ENCODE data around the gene SCAF4.
A peak's percentile ranks its signal among the peaks of the same experiment; 100 is the strongest.
"Not testable (repeated sequence)": the region's sequence is repeated elsewhere in the genome, so short reads cannot be mapped to it uniquely, and the experiment has no call there.

SCAF4 gene

GRCh38 chr21:31737586-31738397 is 5.9 kb upstream of the SCAF4 start:
- DNase-seq, result not testable (repeated sequence)

GRCh38 chr21:31735511-31735992 is 3.6 kb upstream of the SCAF4 start:
- DNase-seq, result no peak

GRCh38 chr21:31733551-31734149 is 1.7 kb upstream of the SCAF4 start:
- no peak for DNase-seq

GRCh38 chr21:31732597-31733550 is 956 bp upstream of the SCAF4 start:
- DNase-seq, result peak; percentile 34

GRCh38 chr21:31731056-31731856 is 662 bp downstream of the SCAF4 start:
- DNase-seq, result peak; percentile 21

GRCh38 chr21:31730712-31731055 is 1.2 kb downstream of the SCAF4 start:
- DNase-seq, result peak; percentile 33

GRCh38 chr21:31729622-31730343 is 2.1 kb downstream of the SCAF4 start:
- no peak for DNase-seq

- no peak for DNase-seq
Observed at GRCh38 chr21:31728952-31729351, 3.0 kb downstream of the SCAF4 start.

- DNase-seq, result no peak
Observed at GRCh38 chr21:31728191-31728590, 3.7 kb downstream of the SCAF4 start.

- no peak for DNase-seq
Observed at GRCh38 chr21:31727181-31727580, 4.7 kb downstream of the SCAF4 start.

GRCh38 chr21:31726407-31726806 is 5.5 kb downstream of the SCAF4 start:
- no peak for DNase-seq

GRCh38 chr21:31725202-31725839 is 6.6 kb downstream of the SCAF4 start:
- DNase-seq, result no peak

- no peak for DNase-seq
Observed at GRCh38 chr21:31724552-31724951, 7.4 kb downstream of the SCAF4 start.

- no peak for DNase-seq
Observed at GRCh38 chr21:31721381-31721780, 10.5 kb downstream of the SCAF4 start.

GRCh38 chr21:31720739-31721138 is 11.2 kb downstream of the SCAF4 start:
- no peak for DNase-seq

- DNase-seq, result no peak
Observed at GRCh38 chr21:31720330-31720729, 11.6 kb downstream of the SCAF4 start.

- no peak for DNase-seq
Observed at GRCh38 chr21:31716106-31716505, 15.8 kb downstream of the SCAF4 start.

GRCh38 chr21:31714741-31715365 is 17.1 kb downstream of the SCAF4 start:
- no peak for DNase-seq

- no peak for DNase-seq
Observed at GRCh38 chr21:31713973-31714740, 17.8 kb downstream of the SCAF4 start.

- no peak for DNase-seq
Observed at GRCh38 chr21:31713115-31713514, 18.8 kb downstream of the SCAF4 start.

Measured in NCI-H2171 treated with DMSO at 0.1 percent for 48 hours (cell line).